HEK293 (cell line): ENCODE measurements around the gene DDX25.

ENCODE experiments used
- CTCF ChIA-PET: fragments of 350-600 bp; formaldehyde crosslinking; extraction: SDS; loops from one replicate; lab custom pipeline; 2021; ENCODE audit warnings: antibody characterized with exemption; lab: Yijun Ruan, JAX
- POLR2A ChIA-PET: fragments of 300-600 bp; formaldehyde crosslinking; extraction: SDS; loops from one replicate; lab custom pipeline; 2020; ENCODE audit warnings: antibody characterized with exemption, inconsistent platforms; lab: Yijun Ruan, JAX
- H3K27ac ChIP-seq: fragments of 200-500 bp; sonication (Bioruptor generic); 2 replicates; pipeline ENCODE4 v1.5.1; 2014; ENCODE audit warnings: low read depth, low read length, control low read depth, inconsistent platforms; ENCODE audit errors: extremely low read depth
- H3K36me3 ChIP-seq, 2 experiments: fragments of 200-500 bp in 1 of 2; sonication (Bioruptor generic) in 1 of 2; 1 replicate in 1 of 2; 2 replicates in 1 of 2; pipeline ENCODE4 v1.5.1; 2014 to 2017; ENCODE audit warnings: inconsistent platforms in 2 of 2, low read length in 2 of 2; ENCODE audit not compliant: control insufficient read depth in 2 of 2, insufficient read depth in 1 of 2
- H3K4me1 ChIP-seq: fragments of 200-500 bp; sonication (Bioruptor generic); 2 replicates; pipeline ENCODE4 v1.5.1; 2014; ENCODE audit warnings: mild to moderate bottlenecking, low read length, inconsistent platforms; ENCODE audit not compliant: control insufficient read depth, insufficient read depth
- H3K4me3 ChIP-seq: 2 replicates; pipeline ENCODE4 v1.5.1; 2011; ENCODE audit warnings: low read depth, mild to moderate bottlenecking, control low read depth, low read length, moderate library complexity
- H3K9me3 ChIP-seq: fragments of 200-500 bp; sonication (Bioruptor generic); 2 replicates; pipeline ENCODE4 v1.5.1; 2014; ENCODE audit warnings: low read depth, low read length, inconsistent platforms; ENCODE audit not compliant: control insufficient read depth, insufficient read depth
- BCL11A ChIP-seq: fragments of 450-650 bp; formaldehyde crosslinking; IDR thresholded peaks from 2 replicates; pipeline ENCODE4 v1.5.1; 2016; ENCODE audit warnings: low read depth, missing biosample characterization, missing genetic modification characterization
- MYNN ChIP-seq: fragments of 450-650 bp; formaldehyde crosslinking; IDR thresholded peaks from 2 replicates; pipeline ENCODE4 v1.5.1; 2016; ENCODE audit warnings: missing biosample characterization, missing genetic modification characterization, borderline replicate concordance
- SCRT2 ChIP-seq: fragments of 450-650 bp; formaldehyde crosslinking; IDR thresholded peaks from 2 replicates; pipeline ENCODE4 v1.5.1; 2016; ENCODE audit warnings: missing biosample characterization, missing genetic modification characterization
- ZNF157 ChIP-seq: fragments of 450-650 bp; formaldehyde crosslinking; IDR thresholded peaks from 2 replicates; pipeline ENCODE4 v1.5.1; 2016; ENCODE audit warnings: missing biosample characterization, missing genetic modification characterization
- ZNF2 ChIP-seq: fragments of 450-650 bp; formaldehyde crosslinking; IDR thresholded peaks from 2 replicates; pipeline ENCODE4 v1.5.1; 2016; ENCODE audit warnings: missing biosample characterization, missing genetic modification characterization
- ZNF23 ChIP-seq: fragments of 450-650 bp; formaldehyde crosslinking; IDR thresholded peaks from 2 replicates; pipeline ENCODE4 v1.5.1; 2016; ENCODE audit warnings: missing biosample characterization, missing genetic modification characterization, borderline replicate concordance
- ZNF311 ChIP-seq: fragments of 450-650 bp; formaldehyde crosslinking; IDR thresholded peaks from 2 replicates; pipeline ENCODE4 v1.5.1; 2017; ENCODE audit warnings: missing biosample characterization, missing genetic modification characterization, borderline replicate concordance
- ZNF366 ChIP-seq: fragments of 450-650 bp; formaldehyde crosslinking; conservative IDR thresholded peaks from 2 replicates; pipeline ENCODE4 v1.5.1; 2016; ENCODE audit warnings: missing biosample characterization, missing genetic modification characterization
- ZNF529 ChIP-seq: fragments of 450-650 bp; formaldehyde crosslinking; IDR thresholded peaks from 2 replicates; pipeline ENCODE4 v1.5.1; 2017; ENCODE audit warnings: missing genetic modification characterization, missing biosample characterization; ENCODE audit not compliant: insufficient replicate concordance
- ZNF561 ChIP-seq: fragments of 450-650 bp; IDR thresholded peaks from 2 replicates; pipeline ENCODE4 v1.5.1; 2018; ENCODE audit warnings: missing biosample characterization, missing genetic modification characterization, borderline replicate concordance
- ZNF776 ChIP-seq: fragments of 450-650 bp; formaldehyde crosslinking; IDR thresholded peaks from 2 replicates; pipeline ENCODE4 v1.5.0; 2017; ENCODE audit warnings: missing biosample characterization, missing genetic modification characterization, borderline replicate concordance
- TF ChIP-seq, protein P1 (sequence below): fragments of 450-650 bp; IDR thresholded peaks from 2 replicates; pipeline ENCODE4 v1.5.1; 2018; ENCODE audit warnings: missing biosample characterization, missing genetic modification characterization
- TF ChIP-seq, protein P2 (sequence below): fragments of 450-650 bp; IDR thresholded peaks from 2 replicates; pipeline ENCODE4 v1.5.1; 2018; ENCODE audit warnings: missing biosample characterization, mild to moderate bottlenecking, missing genetic modification characterization
- TF ChIP-seq, protein P3 (sequence below): fragments of 450-650 bp; formaldehyde crosslinking; IDR thresholded peaks from 2 replicates; pipeline ENCODE4 v1.5.1; 2017; ENCODE audit warnings: missing biosample characterization, missing genetic modification characterization
- TF ChIP-seq, protein P4 (sequence below): IDR thresholded peaks from 2 replicates; pipeline ENCODE4 v1.6.1; 2011; ENCODE audit warnings: mild to moderate bottlenecking, low read depth, low read length, borderline replicate concordance
- TF ChIP-seq, protein P5 (sequence below): fragments of 450-650 bp; formaldehyde crosslinking; IDR thresholded peaks from 2 replicates; pipeline ENCODE4 v1.5.1; 2016; ENCODE audit warnings: missing biosample characterization, missing genetic modification characterization
- TF ChIP-seq, protein P6 (sequence below): fragments of 450-650 bp; formaldehyde crosslinking; IDR thresholded peaks from 2 replicates; pipeline ENCODE4 v1.5.1; 2017; ENCODE audit warnings: missing biosample characterization, missing genetic modification characterization

The DDX25 gene

DNA sequence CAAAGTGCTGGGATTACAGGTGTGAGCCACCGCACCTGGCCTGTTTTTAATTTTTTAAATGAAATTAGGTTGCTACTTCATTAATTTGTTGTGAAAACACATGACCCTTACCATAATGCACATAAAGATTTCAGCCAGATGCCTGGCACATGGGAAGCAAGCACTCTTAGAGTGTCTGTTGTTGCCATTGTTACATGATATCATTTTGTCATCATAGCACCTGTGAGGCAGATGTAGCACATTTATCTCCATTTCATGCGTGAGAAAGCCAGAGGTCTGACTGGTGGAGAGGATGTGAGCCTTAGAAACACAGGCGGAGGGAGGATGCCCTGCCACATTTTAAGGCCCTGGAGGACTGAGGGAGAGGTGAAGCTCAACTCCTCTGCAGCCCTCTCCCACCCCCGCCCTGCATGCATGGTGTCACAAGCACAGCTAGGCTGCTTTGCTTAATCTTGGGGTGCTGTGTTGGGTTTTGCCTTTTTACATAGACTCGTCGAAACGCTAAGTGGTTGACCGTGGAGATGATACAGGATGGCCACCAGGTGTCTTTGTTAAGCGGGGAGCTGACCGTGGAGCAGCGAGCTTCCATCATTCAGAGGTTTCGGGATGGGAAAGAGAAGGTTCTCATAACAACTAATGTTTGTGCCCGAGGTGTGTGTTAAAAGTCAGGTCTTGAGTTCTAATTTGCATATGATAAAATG, 14.0 kb downstream of the DDX25 start:
- no peaks in the 10 kb centered on the region for H3K36me3 ChIP-seq
- no peaks in the 10 kb centered on the region for H3K4me1 ChIP-seq
- CTCF ChIA-PET: interaction anchor here (0.8 to 1.2 kb wide), 2 partner anchors 274 to 275 kb away, joined by 3 to 6 read pairs; no protein-coding TSS in a partner anchor
- no peak overlapping the region for H3K27ac ChIP-seq
- POLR2A ChIA-PET: no interaction called here
- no peaks in the 10 kb centered on the region for H3K9me3 ChIP-seq
- TF ChIP-seq, protein P1, sequence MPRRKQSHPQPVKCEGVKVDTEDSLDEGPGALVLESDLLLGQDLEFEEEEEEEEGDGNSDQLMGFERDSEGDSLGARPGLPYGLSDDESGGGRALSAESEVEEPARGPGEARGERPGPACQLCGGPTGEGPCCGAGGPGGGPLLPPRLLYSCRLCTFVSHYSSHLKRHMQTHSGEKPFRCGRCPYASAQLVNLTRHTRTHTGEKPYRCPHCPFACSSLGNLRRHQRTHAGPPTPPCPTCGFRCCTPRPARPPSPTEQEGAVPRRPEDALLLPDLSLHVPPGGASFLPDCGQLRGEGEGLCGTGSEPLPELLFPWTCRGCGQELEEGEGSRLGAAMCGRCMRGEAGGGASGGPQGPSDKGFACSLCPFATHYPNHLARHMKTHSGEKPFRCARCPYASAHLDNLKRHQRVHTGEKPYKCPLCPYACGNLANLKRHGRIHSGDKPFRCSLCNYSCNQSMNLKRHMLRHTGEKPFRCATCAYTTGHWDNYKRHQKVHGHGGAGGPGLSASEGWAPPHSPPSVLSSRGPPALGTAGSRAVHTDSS (tag by site-specific recombination): no peak
- TF ChIP-seq ZNF157 (tag by site-specific recombination) (no peak), BCL11A (tag by site-specific recombination) (no peak), ZNF23 (tag by site-specific recombination) (no peak), ZNF529 (tag by site-specific recombination) (no peak), MYNN (tag by site-specific recombination) (no peak), ZNF311 (tag by site-specific recombination) (no peak), ZNF2 (tag by site-specific recombination) (no peak), ZNF366 (no peak), ZNF776 (tag by site-specific recombination) (no peak), SCRT2 (tag by site-specific recombination) (no peak), ZNF561 (tag by site-specific recombination) (no peak)
- TF ChIP-seq, protein P2, sequence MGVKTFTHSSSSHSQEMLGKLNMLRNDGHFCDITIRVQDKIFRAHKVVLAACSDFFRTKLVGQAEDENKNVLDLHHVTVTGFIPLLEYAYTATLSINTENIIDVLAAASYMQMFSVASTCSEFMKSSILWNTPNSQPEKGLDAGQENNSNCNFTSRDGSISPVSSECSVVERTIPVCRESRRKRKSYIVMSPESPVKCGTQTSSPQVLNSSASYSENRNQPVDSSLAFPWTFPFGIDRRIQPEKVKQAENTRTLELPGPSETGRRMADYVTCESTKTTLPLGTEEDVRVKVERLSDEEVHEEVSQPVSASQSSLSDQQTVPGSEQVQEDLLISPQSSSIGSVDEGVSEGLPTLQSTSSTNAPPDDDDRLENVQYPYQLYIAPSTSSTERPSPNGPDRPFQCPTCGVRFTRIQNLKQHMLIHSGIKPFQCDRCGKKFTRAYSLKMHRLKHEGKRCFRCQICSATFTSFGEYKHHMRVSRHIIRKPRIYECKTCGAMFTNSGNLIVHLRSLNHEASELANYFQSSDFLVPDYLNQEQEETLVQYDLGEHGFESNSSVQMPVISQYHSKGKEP (tag by site-specific recombination): no peak
- TF ChIP-seq, protein P3, sequence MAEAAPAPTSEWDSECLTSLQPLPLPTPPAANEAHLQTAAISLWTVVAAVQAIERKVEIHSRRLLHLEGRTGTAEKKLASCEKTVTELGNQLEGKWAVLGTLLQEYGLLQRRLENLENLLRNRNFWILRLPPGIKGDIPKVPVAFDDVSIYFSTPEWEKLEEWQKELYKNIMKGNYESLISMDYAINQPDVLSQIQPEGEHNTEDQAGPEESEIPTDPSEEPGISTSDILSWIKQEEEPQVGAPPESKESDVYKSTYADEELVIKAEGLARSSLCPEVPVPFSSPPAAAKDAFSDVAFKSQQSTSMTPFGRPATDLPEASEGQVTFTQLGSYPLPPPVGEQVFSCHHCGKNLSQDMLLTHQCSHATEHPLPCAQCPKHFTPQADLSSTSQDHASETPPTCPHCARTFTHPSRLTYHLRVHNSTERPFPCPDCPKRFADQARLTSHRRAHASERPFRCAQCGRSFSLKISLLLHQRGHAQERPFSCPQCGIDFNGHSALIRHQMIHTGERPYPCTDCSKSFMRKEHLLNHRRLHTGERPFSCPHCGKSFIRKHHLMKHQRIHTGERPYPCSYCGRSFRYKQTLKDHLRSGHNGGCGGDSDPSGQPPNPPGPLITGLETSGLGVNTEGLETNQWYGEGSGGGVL: no peak
- TF ChIP-seq, protein P4, sequence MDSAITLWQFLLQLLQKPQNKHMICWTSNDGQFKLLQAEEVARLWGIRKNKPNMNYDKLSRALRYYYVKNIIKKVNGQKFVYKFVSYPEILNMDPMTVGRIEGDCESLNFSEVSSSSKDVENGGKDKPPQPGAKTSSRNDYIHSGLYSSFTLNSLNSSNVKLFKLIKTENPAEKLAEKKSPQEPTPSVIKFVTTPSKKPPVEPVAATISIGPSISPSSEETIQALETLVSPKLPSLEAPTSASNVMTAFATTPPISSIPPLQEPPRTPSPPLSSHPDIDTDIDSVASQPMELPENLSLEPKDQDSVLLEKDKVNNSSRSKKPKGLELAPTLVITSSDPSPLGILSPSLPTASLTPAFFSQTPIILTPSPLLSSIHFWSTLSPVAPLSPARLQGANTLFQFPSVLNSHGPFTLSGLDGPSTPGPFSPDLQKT: no peak
- TF ChIP-seq, protein P5, sequence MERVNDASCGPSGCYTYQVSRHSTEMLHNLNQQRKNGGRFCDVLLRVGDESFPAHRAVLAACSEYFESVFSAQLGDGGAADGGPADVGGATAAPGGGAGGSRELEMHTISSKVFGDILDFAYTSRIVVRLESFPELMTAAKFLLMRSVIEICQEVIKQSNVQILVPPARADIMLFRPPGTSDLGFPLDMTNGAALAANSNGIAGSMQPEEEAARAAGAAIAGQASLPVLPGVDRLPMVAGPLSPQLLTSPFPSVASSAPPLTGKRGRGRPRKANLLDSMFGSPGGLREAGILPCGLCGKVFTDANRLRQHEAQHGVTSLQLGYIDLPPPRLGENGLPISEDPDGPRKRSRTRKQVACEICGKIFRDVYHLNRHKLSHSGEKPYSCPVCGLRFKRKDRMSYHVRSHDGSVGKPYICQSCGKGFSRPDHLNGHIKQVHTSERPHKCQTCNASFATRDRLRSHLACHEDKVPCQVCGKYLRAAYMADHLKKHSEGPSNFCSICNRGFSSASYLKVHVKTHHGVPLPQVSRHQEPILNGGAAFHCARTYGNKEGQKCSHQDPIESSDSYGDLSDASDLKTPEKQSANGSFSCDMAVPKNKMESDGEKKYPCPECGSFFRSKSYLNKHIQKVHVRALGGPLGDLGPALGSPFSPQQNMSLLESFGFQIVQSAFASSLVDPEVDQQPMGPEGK: no peak
- TF ChIP-seq, protein P6, sequence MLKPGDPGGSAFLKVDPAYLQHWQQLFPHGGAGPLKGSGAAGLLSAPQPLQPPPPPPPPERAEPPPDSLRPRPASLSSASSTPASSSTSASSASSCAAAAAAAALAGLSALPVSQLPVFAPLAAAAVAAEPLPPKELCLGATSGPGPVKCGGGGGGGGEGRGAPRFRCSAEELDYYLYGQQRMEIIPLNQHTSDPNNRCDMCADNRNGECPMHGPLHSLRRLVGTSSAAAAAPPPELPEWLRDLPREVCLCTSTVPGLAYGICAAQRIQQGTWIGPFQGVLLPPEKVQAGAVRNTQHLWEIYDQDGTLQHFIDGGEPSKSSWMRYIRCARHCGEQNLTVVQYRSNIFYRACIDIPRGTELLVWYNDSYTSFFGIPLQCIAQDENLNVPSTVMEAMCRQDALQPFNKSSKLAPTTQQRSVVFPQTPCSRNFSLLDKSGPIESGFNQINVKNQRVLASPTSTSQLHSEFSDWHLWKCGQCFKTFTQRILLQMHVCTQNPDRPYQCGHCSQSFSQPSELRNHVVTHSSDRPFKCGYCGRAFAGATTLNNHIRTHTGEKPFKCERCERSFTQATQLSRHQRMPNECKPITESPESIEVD: no peak
- H3K4me3 ChIP-seq: no peak overlapping the region
